ENCODE measurements around the gene RBBP8NL. TPM values are rescaled to one million over a fixed set of nuclear protein-coding genes. Genes with fewer than 3 reads are reported as not detected.

RBBP8NL gene
- total and polyA plus RNA-seq, 2 donors, result 0.33 to 0.64 TPM

DNA sequence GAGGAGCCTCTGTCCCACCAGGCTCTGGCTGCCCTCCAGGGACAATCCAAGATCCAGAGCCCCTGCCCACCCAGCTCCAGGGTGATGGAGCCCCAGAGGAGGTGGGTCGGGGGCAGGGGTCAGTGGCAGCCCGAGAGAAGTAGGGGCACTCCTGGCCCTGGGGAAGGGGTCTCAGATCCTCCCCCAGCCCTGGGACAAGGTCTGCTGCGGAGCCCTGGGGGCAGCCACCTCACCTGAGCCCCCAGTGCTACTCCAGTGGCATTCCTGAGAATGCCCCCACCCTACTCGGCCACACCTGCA, 57.6 kb downstream of the RBBP8NL start:
- Histone ChIP-seq H3K4me3 (ENCODE audit: low read length in 2 of 2) (no peak overlapping the region), H3K9me3 (ENCODE audit: control insufficient read depth in 2 of 2, insufficient read depth in 1 of 2, low read length in 1 of 2) (peaks cover 0 to 12% of the 10 kb centered on the region in 2 donors), H3K4me1 (ENCODE audit: control insufficient read depth in 2 of 2, insufficient read depth in 2 of 2, low read length in 2 of 2) (peaks cover 0 to 6% of the 10 kb centered on the region in 2 donors), H3K27ac (ENCODE audit: low read depth in 1 of 2, low read length in 1 of 2) (no peak overlapping the region), H3K36me3 (ENCODE audit: control insufficient read depth in 2 of 2, insufficient read depth in 2 of 2, low read length in 1 of 2) (no peaks in the 10 kb centered on the region), H3K27me3 (ENCODE audit: control insufficient read depth in 2 of 2, insufficient read depth in 1 of 2, low read length in 1 of 2) (peaks cover 55 to 64% of the 10 kb centered on the region in 2 donors)
- 83% methylated on average over 4 of the region's 4 CpGs for WGBS
- no peak for DNase-seq (ENCODE audit: low read depth in 6 of 9, low spot score in 9 of 9)

GRCh38 chr20:62368976-62369814, 58.1 kb downstream of the RBBP8NL start:
- peak overlapping the region in 1 of 2 donors; percentile 31 for H3K27ac ChIP-seq (ENCODE audit: low read depth in 1 of 2, low read length in 1 of 2)
- 30% methylated on average over 28 of the region's 28 CpGs for WGBS
- no peaks in the 10 kb centered on the region for H3K36me3 ChIP-seq (ENCODE audit: control insufficient read depth in 2 of 2, insufficient read depth in 2 of 2, low read length in 1 of 2)
- peaks cover 55 to 70% of the 10 kb centered on the region in 2 donors for H3K27me3 ChIP-seq (ENCODE audit: control insufficient read depth in 2 of 2, insufficient read depth in 1 of 2, low read length in 1 of 2)
- no peak overlapping the region for H3K4me3 ChIP-seq (ENCODE audit: low read length in 2 of 2)
- peaks cover 0 to 6% of the 10 kb centered on the region in 2 donors for H3K4me1 ChIP-seq (ENCODE audit: control insufficient read depth in 2 of 2, insufficient read depth in 2 of 2, low read length in 2 of 2)
- H3K9me3 ChIP-seq (ENCODE audit: control insufficient read depth in 2 of 2, insufficient read depth in 1 of 2, low read length in 1 of 2), result peaks cover 0 to 6% of the 10 kb centered on the region in 2 donors
- no peak for DNase-seq (ENCODE audit: low read depth in 6 of 9, low spot score in 9 of 9)

DNA sequence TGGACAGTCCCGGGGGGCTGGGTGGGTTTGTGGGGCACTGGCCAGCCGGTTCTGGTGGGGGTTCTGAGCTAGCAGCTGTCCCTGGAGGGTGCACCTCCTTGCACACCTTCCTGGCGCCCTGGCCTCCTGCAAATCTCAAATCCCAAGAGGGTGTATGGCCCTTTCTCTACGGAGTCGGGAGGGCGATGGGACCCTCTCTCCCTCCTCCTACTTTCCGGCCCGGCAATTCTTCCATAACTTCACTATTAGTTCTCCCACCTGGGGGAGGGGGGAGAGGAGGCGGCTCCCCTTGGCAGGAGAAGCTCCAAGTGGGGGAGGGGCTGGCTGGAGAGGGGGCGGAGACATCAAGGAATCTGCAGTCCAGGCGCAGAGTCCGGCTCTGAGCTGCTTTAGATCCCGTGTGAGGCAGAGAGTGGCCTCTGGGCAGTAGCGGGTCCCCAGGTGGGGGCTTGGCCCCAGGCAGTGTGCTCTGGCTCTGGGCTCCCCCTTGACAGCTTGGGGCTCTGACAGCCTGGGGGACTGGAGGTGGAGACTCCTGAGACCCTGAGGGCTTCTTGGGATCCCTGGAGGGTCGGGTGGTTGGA, 58.9 kb downstream of the RBBP8NL start:
- DNase-seq (ENCODE audit: low read depth in 6 of 9, low spot score in 9 of 9), result no peak
- Histone ChIP-seq H3K27ac (ENCODE audit: low read depth in 1 of 2, low read length in 1 of 2) (peak overlapping the region in 1 of 2 donors; percentile 31), H3K27me3 (ENCODE audit: control insufficient read depth in 2 of 2, insufficient read depth in 1 of 2, low read length in 1 of 2) (peaks cover 55 to 73% of the 10 kb centered on the region in 2 donors), H3K36me3 (ENCODE audit: control insufficient read depth in 2 of 2, insufficient read depth in 2 of 2, low read length in 1 of 2) (no peaks in the 10 kb centered on the region), H3K9me3 (ENCODE audit: control insufficient read depth in 2 of 2, insufficient read depth in 1 of 2, low read length in 1 of 2) (no peaks in the 10 kb centered on the region), H3K4me1 (ENCODE audit: control insufficient read depth in 2 of 2, insufficient read depth in 2 of 2, low read length in 2 of 2) (peaks cover 0 to 6% of the 10 kb centered on the region in 2 donors), H3K4me3 (ENCODE audit: low read length in 2 of 2) (no peak overlapping the region)
- 9% methylated on average over 15 of the region's 15 CpGs for WGBS

DNA sequence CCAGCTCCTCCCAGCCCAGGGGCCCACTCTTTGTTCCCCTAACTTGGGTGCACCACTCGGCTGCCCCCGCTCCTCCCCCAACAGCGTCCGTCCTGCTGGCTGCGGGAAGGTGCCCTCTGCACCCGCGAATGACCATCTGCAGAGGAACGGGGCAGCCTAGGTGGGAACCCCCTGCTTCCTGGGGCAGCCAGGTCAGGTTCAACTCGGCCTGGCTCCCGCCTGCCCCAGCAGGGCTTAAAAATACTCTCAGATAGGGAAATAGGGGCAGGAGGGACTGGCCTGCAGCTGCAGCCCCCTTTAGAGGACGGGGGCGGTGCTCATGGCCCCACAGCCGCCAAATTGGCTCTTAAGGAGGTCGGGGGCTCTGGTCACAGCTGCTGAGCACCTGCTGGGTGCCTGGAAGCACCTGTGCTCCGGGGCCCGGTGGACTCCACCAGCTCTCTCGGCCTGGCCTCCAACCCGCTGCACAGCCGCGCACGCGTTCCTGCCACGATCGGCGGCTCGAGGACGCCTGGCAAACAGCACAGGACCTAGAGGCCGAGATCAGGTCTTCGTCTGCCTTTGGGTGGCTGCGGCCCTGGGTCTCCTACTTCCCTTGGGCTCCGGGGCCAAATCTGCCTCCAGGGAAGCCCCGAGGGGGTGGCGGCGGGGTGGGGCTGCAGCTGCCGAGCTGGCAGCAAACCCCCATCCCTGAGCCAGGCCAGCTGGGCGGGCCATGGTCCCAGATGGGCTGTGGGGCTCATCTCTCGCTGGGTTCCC, 59.5 kb downstream of the RBBP8NL start:
- Histone ChIP-seq H3K27ac (ENCODE audit: low read depth in 1 of 2, low read length in 1 of 2) (no peak overlapping the region), H3K27me3 (ENCODE audit: control insufficient read depth in 2 of 2, insufficient read depth in 1 of 2, low read length in 1 of 2) (peaks cover 55 to 73% of the 10 kb centered on the region in 2 donors), H3K4me3 (ENCODE audit: low read length in 2 of 2) (peak overlapping the region in 1 of 2 donors; percentile 44), H3K9me3 (ENCODE audit: control insufficient read depth in 2 of 2, insufficient read depth in 1 of 2, low read length in 1 of 2) (no peaks in the 10 kb centered on the region), H3K36me3 (ENCODE audit: control insufficient read depth in 2 of 2, insufficient read depth in 2 of 2, low read length in 1 of 2) (no peaks in the 10 kb centered on the region), H3K4me1 (ENCODE audit: control insufficient read depth in 2 of 2, insufficient read depth in 2 of 2, low read length in 2 of 2) (peaks cover 0 to 9% of the 10 kb centered on the region in 2 donors)
- 5% methylated on average over 37 of the region's 37 CpGs for WGBS
- DNase-seq (ENCODE audit: low read depth in 6 of 9, low spot score in 9 of 9), result no peak

GRCh38 chr20:62367136-62367632, 60.2 kb downstream of the RBBP8NL start, which contains the start of gene LAMA5:
TSS of gene LAMA5 (minus strand) at chr20:62367312. CDS start at chr20:62367245, 67 bp downstream.
- Histone ChIP-seq H3K4me3 (ENCODE audit: low read length in 2 of 2) (peak within 1 kb of the TSS; percentile 27 to 44), H3K27ac (ENCODE audit: low read depth in 1 of 2, low read length in 1 of 2) (peak within 1 kb of the TSS in 1 of 2 donors; percentile 66), H3K9me3 (ENCODE audit: control insufficient read depth in 2 of 2, insufficient read depth in 1 of 2, low read length in 1 of 2) (no peaks in the 10 kb centered on the region), H3K4me1 (ENCODE audit: control insufficient read depth in 2 of 2, insufficient read depth in 2 of 2, low read length in 2 of 2) (peaks cover 0 to 10% of the 10 kb centered on the region in 2 donors), H3K36me3 (ENCODE audit: control insufficient read depth in 2 of 2, insufficient read depth in 2 of 2, low read length in 1 of 2) (no peaks in the 10 kb centered on the region), H3K27me3 (ENCODE audit: control insufficient read depth in 2 of 2, insufficient read depth in 1 of 2, low read length in 1 of 2) (peaks cover 55 to 73% of the 10 kb centered on the region in 2 donors)
- under 1% methylated on average over 68 of the region's 70 CpGs for WGBS
- DNase-seq (ENCODE audit: low read depth in 6 of 9, low spot score in 9 of 9), result no peak

GRCh38 chr20:62366370-62367135, 60.8 kb downstream of the RBBP8NL start:
- H3K36me3 ChIP-seq (ENCODE audit: control insufficient read depth in 2 of 2, insufficient read depth in 2 of 2, low read length in 1 of 2), result no peaks in the 10 kb centered on the region
- peak overlapping the region; percentile 27 to 44 for H3K4me3 ChIP-seq (ENCODE audit: low read length in 2 of 2)
- H3K27me3 ChIP-seq (ENCODE audit: control insufficient read depth in 2 of 2, insufficient read depth in 1 of 2, low read length in 1 of 2), result peaks cover 55 to 73% of the 10 kb centered on the region in 2 donors
- H3K27ac ChIP-seq (ENCODE audit: low read depth in 1 of 2, low read length in 1 of 2), result peak overlapping the region in 1 of 2 donors; percentile 66
- peaks cover 0 to 10% of the 10 kb centered on the region in 2 donors for H3K4me1 ChIP-seq (ENCODE audit: control insufficient read depth in 2 of 2, insufficient read depth in 2 of 2, low read length in 2 of 2)
- no peak for DNase-seq (ENCODE audit: low read depth in 6 of 9, low spot score in 9 of 9)
- no peaks in the 10 kb centered on the region for H3K9me3 ChIP-seq (ENCODE audit: control insufficient read depth in 2 of 2, insufficient read depth in 1 of 2, low read length in 1 of 2)
- 3% methylated on average over 72 of the region's 72 CpGs for WGBS

GRCh38 chr20:62365814-62366369, 61.4 kb downstream of the RBBP8NL start:
- 56% methylated on average over 10 of the region's 10 CpGs for WGBS
- H3K4me3 ChIP-seq (ENCODE audit: low read length in 2 of 2), result peak overlapping the region; percentile 2 to 27
- H3K36me3 ChIP-seq (ENCODE audit: control insufficient read depth in 2 of 2, insufficient read depth in 2 of 2, low read length in 1 of 2), result no peaks in the 10 kb centered on the region
- H3K9me3 ChIP-seq (ENCODE audit: control insufficient read depth in 2 of 2, insufficient read depth in 1 of 2, low read length in 1 of 2), result no peaks in the 10 kb centered on the region
- peak overlapping the region in 1 of 2 donors; percentile 66 for H3K27ac ChIP-seq (ENCODE audit: low read depth in 1 of 2, low read length in 1 of 2)
- no peak for DNase-seq (ENCODE audit: low read depth in 6 of 9, low spot score in 9 of 9)
- H3K27me3 ChIP-seq (ENCODE audit: control insufficient read depth in 2 of 2, insufficient read depth in 1 of 2, low read length in 1 of 2), result peaks cover 55 to 66% of the 10 kb centered on the region in 2 donors
- peaks cover 0 to 10% of the 10 kb centered on the region in 2 donors for H3K4me1 ChIP-seq (ENCODE audit: control insufficient read depth in 2 of 2, insufficient read depth in 2 of 2, low read length in 2 of 2)
